HG03159 (cell line): ENCODE data around the gene STARD3.

Experiments
- ATAC-seq: cut with Tn5 transposase; IDR thresholded peaks from one replicate; pipeline ENCODE4 v1.9.1; 2021; ENCODE audit warnings: mild to moderate bottlenecking, moderate library complexity; ENCODE audit not compliant: unreplicated experiment

STARD3 gene

GRCh38 chr17:39618956-39619785, 17.8 kb upstream of the STARD3 start:
- no peak for ATAC-seq

- no peak for ATAC-seq
These were observed 17.2 kb upstream of the STARD3 start for GRCh38 chr17:39619786-39620101.

GRCh38 chr17:39621523-39622379, 15.2 kb upstream of the STARD3 start:
- ATAC-seq, result no peak

GRCh38 chr17:39622380-39623006, 14.5 kb upstream of the STARD3 start:
- ATAC-seq, result no peak

- no peak for ATAC-seq
These were observed 13.5 kb upstream of the STARD3 start for GRCh38 chr17:39623356-39623950.

- no peak for ATAC-seq
These were observed 12.6 kb upstream of the STARD3 start for GRCh38 chr17:39624313-39624712.

- no peak for ATAC-seq
These were observed 11.7 kb upstream of the STARD3 start for GRCh38 chr17:39625198-39625785.

- ATAC-seq, result no peak
These were observed 10.5 kb upstream of the STARD3 start, which contains the start of gene PPP1R1B for GRCh38 chr17:39626171-39627046. PPP1R1B (plus strand) TSS chr17:39626952; CDS start chr17:39627393, 441 bp downstream.

GRCh38 chr17:39627047-39627711, 9.8 kb upstream of the STARD3 start:
- no peak for ATAC-seq

GRCh38 chr17:39627712-39628516, 9.0 kb upstream of the STARD3 start:
- no peak for ATAC-seq

GRCh38 chr17:39628655-39629493, 8.1 kb upstream of the STARD3 start:
- ATAC-seq, result no peak

GRCh38 chr17:39629494-39629880, 7.5 kb upstream of the STARD3 start:
- ATAC-seq, result no peak

GRCh38 chr17:39629898-39630297, 7.0 kb upstream of the STARD3 start:
- ATAC-seq, result no peak

GRCh38 chr17:39631403-39631802, 5.5 kb upstream of the STARD3 start:
- no peak for ATAC-seq

GRCh38 chr17:39632153-39632941, 4.6 kb upstream of the STARD3 start:
- ATAC-seq, result no peak

GRCh38 chr17:39633570-39634183, 3.3 kb upstream of the STARD3 start:
- no peak for ATAC-seq
